Naive thymus-derived CD4-positive, alpha-beta T cell (primary cell): Measurements from ENCODE around the gene C6. TPM values are rescaled to one million over a fixed set of nuclear protein-coding genes. Genes with fewer than 3 reads are reported as not detected.
"Not testable (repeated sequence)": the region's sequence is repeated elsewhere in the genome, so short reads cannot be mapped to it uniquely, and the experiment has no call there.

ENCODE experiments used
- ATAC-seq: fragments of 150-1000 bp; cut with Tn5 transposase; 2 replicates; pipeline ENCODE4 v1.10.0; 2021; ENCODE audit warnings: mild to moderate bottlenecking, moderate library complexity
- CTCF ChIA-PET: fragments of 350-600 bp; sonication (Branson Sonifier 250); formaldehyde crosslinking; loops from one replicate; lab custom pipeline; 2021; ENCODE audit warnings: antibody characterized with exemption; lab: Charles Lee
- POLR2A ChIA-PET: fragments of 350-600 bp; sonication (Branson Sonifier 250); formaldehyde crosslinking; loops from one replicate; lab custom pipeline; 2021; ENCODE audit warnings: antibody characterized with exemption, inconsistent platforms; lab: Charles Lee
- DNase-seq, 9 donors: peaks; one replicate each; pipeline versions ENCODE4 v3.0.0 to v3.0.0-alpha.2; 2020 to 2022; ENCODE audit warnings: mixed read lengths in 1 of 9
- H3K27ac ChIP-seq: one replicate; pipeline ENCODE4 v1.7.0; 2013; ENCODE audit warnings: mild to moderate bottlenecking, low read depth, low read length, moderate library complexity
- H3K27me3 ChIP-seq, 2 donors: one replicate each; pipeline ENCODE4 v1.7.0; 2013; ENCODE audit warnings: low read length in 2 of 2, mild to moderate bottlenecking in 2 of 2, moderate library complexity in 2 of 2; ENCODE audit not compliant: control insufficient read depth in 2 of 2, insufficient read depth in 2 of 2
- H3K36me3 ChIP-seq, 3 experiments: 1 replicate in 2 of 3; 2 replicates in 1 of 3; pipeline ENCODE4 v1.7.0; 2013; ENCODE audit warnings: low read length in 3 of 3, mild to moderate bottlenecking in 3 of 3, moderate library complexity in 1 of 3; ENCODE audit not compliant: insufficient read depth in 3 of 3, control insufficient read depth in 2 of 3
- H3K4me1 ChIP-seq, 2 donors: one replicate each; pipeline ENCODE4 v1.7.0; 2013; ENCODE audit warnings: low read length in 2 of 2, mild to moderate bottlenecking in 2 of 2, moderate library complexity in 1 of 2; ENCODE audit not compliant: control insufficient read depth in 2 of 2, insufficient read depth in 2 of 2
- H3K4me3 ChIP-seq: 2 replicates; pipeline ENCODE4 v1.7.0; 2013; ENCODE audit warnings: mild to moderate bottlenecking, low read length
- H3K9me3 ChIP-seq, 3 experiments: 1 replicate in 2 of 3; 2 replicates in 1 of 3; pipeline ENCODE4 v1.7.0; 2013; ENCODE audit warnings: low read length in 3 of 3; ENCODE audit not compliant: control insufficient read depth in 2 of 3
- H3K27ac Mint-ChIP-seq, 9 donors: one replicate each; pipeline ENCODE4 v1.8.0; 2020 to 2022; ENCODE audit warnings: mixed read lengths in 9 of 9, mild to moderate bottlenecking in 8 of 9, moderate library complexity in 5 of 9, inconsistent platforms in 2 of 9
- H3K27me3 Mint-ChIP-seq, 5 donors: one replicate each; pipeline ENCODE4 v1.8.0; 2021 to 2022; ENCODE audit warnings: mixed read lengths in 5 of 5, mild to moderate bottlenecking in 1 of 5
- H3K36me3 Mint-ChIP-seq, 5 donors: one replicate each; pipeline ENCODE4 v1.8.0; 2020 to 2022; ENCODE audit warnings: mixed read lengths in 5 of 5, mild to moderate bottlenecking in 3 of 5, inconsistent platforms in 1 of 5
- H3K4me1 Mint-ChIP-seq, 7 donors: one replicate each; pipeline ENCODE4 v1.8.0; 2020 to 2022; ENCODE audit warnings: mixed read lengths in 7 of 7, mild to moderate bottlenecking in 3 of 7, inconsistent platforms in 1 of 7
- H3K4me3 Mint-ChIP-seq, 10 donors: one replicate each; pipeline ENCODE4 v1.8.0; 2020 to 2022; ENCODE audit warnings: mild to moderate bottlenecking in 10 of 10, mixed read lengths in 10 of 10, moderate library complexity in 6 of 10, inconsistent platforms in 2 of 10
- H3K9me3 Mint-ChIP-seq, 11 donors: one replicate each; pipeline ENCODE4 v1.8.0; 2020 to 2022; ENCODE audit warnings: mixed read lengths in 11 of 11, mild to moderate bottlenecking in 4 of 11, inconsistent platforms in 1 of 11, moderate library complexity in 1 of 11
- intact Hi-C, 2 donors: fragments of 100-400 bp; cut with micrococcal nuclease; formaldehyde crosslinking; loops; one replicate each; pipeline ENCODE4 v1.15.1; 2023
- polyA plus RNA-seq, 2 donors: library from polyadenylated mRNA; unstranded; fragments of 300-500 nt; fragmentation: Illumina TruSeq; gene quantifications; one replicate each; pipeline ENCODE4 v1.2.3, GENCODE V29; 2021
- total RNA-seq, 6 experiments: library from RNA in 5 of 6; stranded (reverse) in 5 of 6; gene quantifications; 1 replicate in 5 of 6; 2 replicates in 1 of 6; pipeline ENCODE4 v1.2.3 and lab custom pipeline; 2021 to 2026

C6 gene
- total and polyA plus RNA-seq, 7 experiments from 2014 or later = not detected

GRCh38 chr5:41191249-41191648 lies 22.1 kb downstream of the C6 start:
- H3K27me3 ChIP-seq = no peaks in the 10 kb centered on the region
- CTCF ChIA-PET = no interaction called here
- Mint-ChIP-seq H3K36me3 (no peaks in the 10 kb centered on the region), H3K9me3 (peaks cover 0 to 6% (median 0%) of the 10 kb centered on the region in 11 donors), H3K4me3 (no peak overlapping the region), H3K4me1 (no peaks in the 10 kb centered on the region), H3K27ac (no peak overlapping the region), H3K27me3 (no peaks in the 10 kb centered on the region)
- intact Hi-C loops = no loop called here
- no peak for DNase-seq
- H3K4me3 ChIP-seq = no peak overlapping the region
- no peaks in the 10 kb centered on the region for H3K4me1 ChIP-seq
- no peaks in the 10 kb centered on the region for H3K36me3 ChIP-seq
- H3K9me3 ChIP-seq = no peaks in the 10 kb centered on the region
- POLR2A ChIA-PET = no interaction called here
- no peak overlapping the region for H3K27ac ChIP-seq
- no peak for ATAC-seq

GRCh38 chr5:41186143-41186542 lies 27.2 kb downstream of the C6 start:
- POLR2A ChIA-PET = no interaction called here
- no peaks in the 10 kb centered on the region for H3K27me3 ChIP-seq
- H3K36me3 Mint-ChIP-seq = no peaks in the 10 kb centered on the region
- no peak for DNase-seq
- no peak overlapping the region for H3K27ac Mint-ChIP-seq
- no peaks in the 10 kb centered on the region for H3K4me1 ChIP-seq
- peaks cover 0 to 6% (median 0%) of the 10 kb centered on the region in 11 donors for H3K9me3 Mint-ChIP-seq
- no peak overlapping the region for H3K4me3 Mint-ChIP-seq
- H3K27ac ChIP-seq = no peak overlapping the region
- ATAC-seq = no peak
- H3K36me3 ChIP-seq = no peaks in the 10 kb centered on the region
- H3K4me3 ChIP-seq = no peak overlapping the region
- intact Hi-C loops = no loop called here
- CTCF ChIA-PET = no interaction called here
- no peaks in the 10 kb centered on the region for H3K27me3 Mint-ChIP-seq
- no peaks in the 10 kb centered on the region for H3K4me1 Mint-ChIP-seq
- H3K9me3 ChIP-seq = no peaks in the 10 kb centered on the region

GRCh38 chr5:41183331-41183730 lies 30.0 kb downstream of the C6 start:
- intact Hi-C loops, H3K4me3 Mint-ChIP-seq, H3K36me3 Mint-ChIP-seq, POLR2A ChIA-PET, H3K4me1 ChIP-seq, H3K4me3 ChIP-seq, ATAC-seq, H3K36me3 ChIP-seq, H3K9me3 ChIP-seq, H3K27me3 ChIP-seq, H3K27ac Mint-ChIP-seq, H3K9me3 Mint-ChIP-seq, H3K4me1 Mint-ChIP-seq, CTCF ChIA-PET, DNase-seq, H3K27me3 Mint-ChIP-seq, H3K27ac ChIP-seq: not testable (repeated sequence)

GRCh38 chr5:41182666-41183065 lies 30.7 kb downstream of the C6 start:
- H3K4me1 ChIP-seq = no peaks in the 10 kb centered on the region
- H3K4me3 Mint-ChIP-seq = no peak overlapping the region
- no peak overlapping the region for H3K27ac Mint-ChIP-seq
- H3K27me3 ChIP-seq = no peaks in the 10 kb centered on the region
- ChIA-PET CTCF (no interaction called here), POLR2A (no interaction called here)
- H3K4me1 Mint-ChIP-seq = no peaks in the 10 kb centered on the region
- intact Hi-C loops = no loop called here
- no peak overlapping the region for H3K27ac ChIP-seq
- peaks cover 0 to 6% (median 0%) of the 10 kb centered on the region in 11 donors for H3K9me3 Mint-ChIP-seq
- no peaks in the 10 kb centered on the region for H3K27me3 Mint-ChIP-seq
- DNase-seq (no peak), ATAC-seq (no peak)
- no peaks in the 10 kb centered on the region for H3K36me3 Mint-ChIP-seq
- no peaks in the 10 kb centered on the region for H3K36me3 ChIP-seq
- no peaks in the 10 kb centered on the region for H3K9me3 ChIP-seq
- H3K4me3 ChIP-seq = no peak overlapping the region

- Mint-ChIP-seq H3K27ac (no peak overlapping the region), H3K4me1 (no peaks in the 10 kb centered on the region), H3K4me3 (no peak overlapping the region), H3K36me3 (no peaks in the 10 kb centered on the region), H3K27me3 (no peaks in the 10 kb centered on the region), H3K9me3 (peaks cover 0 to 6% (median 0%) of the 10 kb centered on the region in 11 donors)
- DNase-seq (no peak), ATAC-seq (no peak)
- no peaks in the 10 kb centered on the region for H3K36me3 ChIP-seq
- H3K27ac ChIP-seq = no peak overlapping the region
- ChIA-PET CTCF (no interaction called here), POLR2A (no interaction called here)
- intact Hi-C loops = no loop called here
- H3K27me3 ChIP-seq = no peaks in the 10 kb centered on the region
- H3K4me1 ChIP-seq = no peaks in the 10 kb centered on the region
- no peaks in the 10 kb centered on the region for H3K9me3 ChIP-seq
- no peak overlapping the region for H3K4me3 ChIP-seq
These were observed 31.4 kb downstream of the C6 start for GRCh38 chr5:41181691-41182564.

GRCh38 chr5:41176952-41177351 lies 36.4 kb downstream of the C6 start:
- ATAC-seq = no peak
- intact Hi-C loops = no loop called here
- CTCF ChIA-PET = no interaction called here

GRCh38 chr5:41172012-41172411 lies 41.3 kb downstream of the C6 start:
- H3K4me1 Mint-ChIP-seq = no peaks in the 10 kb centered on the region
- ATAC-seq (no peak), DNase-seq (no peak)
- POLR2A ChIA-PET = no interaction called here
- CTCF ChIA-PET = no interaction called here
- H3K9me3 ChIP-seq = no peaks in the 10 kb centered on the region
- H3K27me3 ChIP-seq = no peaks in the 10 kb centered on the region
- H3K27me3 Mint-ChIP-seq = no peaks in the 10 kb centered on the region
- H3K4me3 ChIP-seq = no peak overlapping the region
- no peak overlapping the region for H3K27ac ChIP-seq
- no peak overlapping the region for H3K4me3 Mint-ChIP-seq
- no peaks in the 10 kb centered on the region for H3K4me1 ChIP-seq
- intact Hi-C loops = no loop called here
- no peaks in the 10 kb centered on the region for H3K36me3 Mint-ChIP-seq
- H3K27ac Mint-ChIP-seq = no peak overlapping the region
- H3K9me3 Mint-ChIP-seq = peaks cover 0 to 17% (median 1%) of the 10 kb centered on the region in 11 donors
- no peaks in the 10 kb centered on the region for H3K36me3 ChIP-seq

More at GRCh38 chr5:41176952-41177351, 36.4 kb downstream of the C6 start:
- no peaks in the 10 kb centered on the region for H3K36me3 ChIP-seq
- POLR2A ChIA-PET = no interaction called here
- no peak for DNase-seq
- Mint-ChIP-seq H3K4me1 (no peaks in the 10 kb centered on the region), H3K9me3 (peaks cover 0 to 13% (median 1%) of the 10 kb centered on the region in 11 donors), H3K36me3 (no peaks in the 10 kb centered on the region), H3K27ac (no peak overlapping the region), H3K4me3 (no peak overlapping the region), H3K27me3 (no peaks in the 10 kb centered on the region)
- H3K4me3 ChIP-seq = no peak overlapping the region
- no peaks in the 10 kb centered on the region for H3K27me3 ChIP-seq
- H3K27ac ChIP-seq = no peak overlapping the region
- no peaks in the 10 kb centered on the region for H3K9me3 ChIP-seq
- no peaks in the 10 kb centered on the region for H3K4me1 ChIP-seq
